Neural progenitor cell (in vitro differentiated cells): ENCODE data around the gene ZBTB43.

Experiments
- EZH2 ChIP-seq: fragments of 200-600 bp; sonication (generic); IDR thresholded peaks from 2 replicates; pipeline ENCODE4 v1.6.1; 2017; ENCODE audit warnings: antibody characterized with exemption, mild to moderate bottlenecking, moderate library complexity
- EZH2phosphoT487 ChIP-seq: fragments of 200-600 bp; sonication (generic); IDR thresholded peaks from 2 replicates; pipeline ENCODE4 v1.6.1; 2017; ENCODE audit warnings: antibody characterized with exemption
- TF ChIP-seq, protein P1 (sequence below): fragments of 200-600 bp; sonication (generic); IDR thresholded peaks from 2 replicates; pipeline ENCODE4 v1.5.1; 2017; ENCODE audit warnings: antibody characterized with exemption, mild to moderate bottlenecking

DNA sequence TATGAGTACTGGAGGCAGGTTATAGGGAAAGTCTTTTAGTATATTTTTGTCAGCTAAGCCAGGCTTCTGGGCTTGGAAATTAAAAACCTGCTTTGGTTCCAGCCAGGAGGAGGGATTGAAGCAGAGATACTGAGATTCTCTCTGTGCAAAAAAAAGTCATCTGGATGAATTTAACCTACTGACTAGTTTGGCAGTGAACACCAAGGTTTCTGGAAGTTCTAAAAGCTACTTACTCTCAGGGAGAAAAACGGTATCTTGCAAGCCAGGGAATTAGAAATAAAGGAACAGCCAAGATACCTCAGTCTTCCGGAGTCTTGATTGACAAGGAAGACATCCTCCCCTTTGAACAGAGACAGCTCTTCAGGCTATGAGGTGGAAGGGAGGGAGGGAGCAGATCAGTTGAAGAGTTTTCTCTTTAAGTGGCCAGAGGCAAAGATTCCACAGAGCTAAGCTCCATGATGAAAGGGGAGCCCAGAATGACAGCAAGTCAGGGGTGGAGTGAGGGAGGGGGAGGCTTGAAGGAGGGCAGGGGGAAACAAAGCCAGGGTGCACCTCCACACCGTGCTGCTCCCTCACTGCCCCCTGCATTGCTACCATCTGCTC is 47.3 kb downstream of the ZBTB43 start:
- TF ChIP-seq, protein P1, sequence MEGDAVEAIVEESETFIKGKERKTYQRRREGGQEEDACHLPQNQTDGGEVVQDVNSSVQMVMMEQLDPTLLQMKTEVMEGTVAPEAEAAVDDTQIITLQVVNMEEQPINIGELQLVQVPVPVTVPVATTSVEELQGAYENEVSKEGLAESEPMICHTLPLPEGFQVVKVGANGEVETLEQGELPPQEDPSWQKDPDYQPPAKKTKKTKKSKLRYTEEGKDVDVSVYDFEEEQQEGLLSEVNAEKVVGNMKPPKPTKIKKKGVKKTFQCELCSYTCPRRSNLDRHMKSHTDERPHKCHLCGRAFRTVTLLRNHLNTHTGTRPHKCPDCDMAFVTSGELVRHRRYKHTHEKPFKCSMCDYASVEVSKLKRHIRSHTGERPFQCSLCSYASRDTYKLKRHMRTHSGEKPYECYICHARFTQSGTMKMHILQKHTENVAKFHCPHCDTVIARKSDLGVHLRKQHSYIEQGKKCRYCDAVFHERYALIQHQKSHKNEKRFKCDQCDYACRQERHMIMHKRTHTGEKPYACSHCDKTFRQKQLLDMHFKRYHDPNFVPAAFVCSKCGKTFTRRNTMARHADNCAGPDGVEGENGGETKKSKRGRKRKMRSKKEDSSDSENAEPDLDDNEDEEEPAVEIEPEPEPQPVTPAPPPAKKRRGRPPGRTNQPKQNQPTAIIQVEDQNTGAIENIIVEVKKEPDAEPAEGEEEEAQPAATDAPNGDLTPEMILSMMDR = no peak
- TF ChIP-seq EZH2 (no peak), EZH2phosphoT487 (no peak)
